SJSA1 (cell line): ENCODE measurements around the gene YES1. TPM values are rescaled to one million over a fixed set of nuclear protein-coding genes. Genes with fewer than 3 reads are reported as not detected.
A peak's percentile ranks its signal among the peaks of the same experiment; 100 is the strongest.

Source experiments
- DNase-seq, 2 experiments: peaks; one replicate each; pipeline ENCODE4 v3.0.0-alpha.2; 2015 to 2020; ENCODE audit warnings: low spot score in 2 of 2, low read depth in 1 of 2
- H3K27ac ChIP-seq: fragments of 250-450 bp; sonication (Bioruptor Pico); 2 replicates; pipeline ENCODE4 v1.5.1; 2020; ENCODE audit warnings: mild to moderate bottlenecking, moderate library complexity
- H3K27me3 ChIP-seq: fragments of 250-450 bp; sonication (Bioruptor Pico); replicated peaks from 2 replicates; pipeline ENCODE4 v1.5.1; 2020; ENCODE audit warnings: mild to moderate bottlenecking, moderate library complexity
- H3K36me3 ChIP-seq: fragments of 250-450 bp; sonication (Bioruptor Pico); 2 replicates; pipeline ENCODE4 v1.5.1; 2020; ENCODE audit warnings: mild to moderate bottlenecking
- H3K4me1 ChIP-seq: fragments of 250-450 bp; sonication (Bioruptor Pico); replicated peaks from 2 replicates; pipeline ENCODE4 v1.6.1; 2021; ENCODE audit warnings: mild to moderate bottlenecking
- H3K4me3 ChIP-seq: fragments of 250-450 bp; sonication (Bioruptor Pico); 2 replicates; pipeline ENCODE4 v1.5.1; 2020; ENCODE audit warnings: mild to moderate bottlenecking
- H3K9me3 ChIP-seq: fragments of 250-450 bp; sonication (Bioruptor Pico); replicated peaks from 2 replicates; pipeline ENCODE4 v1.5.1; 2020; ENCODE audit warnings: mild to moderate bottlenecking
- total RNA-seq: library from RNA; depleted of rRNA; stranded (reverse); fragments of >200 nt; shearing (Covaris generic); gene quantifications from 2 replicates; pipeline ENCODE4 v1.2.3, GENCODE V29; 2014; rRNA removed

Gene YES1
- total RNA-seq, 1 experiment from 2014 or later, result 134 TPM

DNA sequence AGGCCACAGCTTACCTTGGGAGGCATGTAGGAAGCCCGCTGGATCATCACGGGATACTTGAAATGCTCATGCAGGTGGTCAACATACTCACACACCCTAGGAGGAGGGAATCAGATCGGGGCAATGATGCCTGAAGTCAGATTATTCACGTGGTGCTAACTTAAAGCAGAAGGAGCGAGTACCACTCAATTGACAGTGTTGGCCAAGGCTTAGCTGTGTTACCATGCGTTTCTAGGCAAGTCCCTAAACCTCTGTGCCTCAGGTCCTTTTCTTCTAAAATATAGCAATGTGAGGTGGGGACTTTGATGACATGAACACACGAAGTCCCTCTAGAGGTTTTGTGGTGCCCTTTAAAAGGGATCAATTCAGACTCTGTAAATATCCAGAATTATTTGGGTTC lies 136.7 kb downstream of the YES1 start:
- peak in 1 of 2 experiments; percentile 20 for DNase-seq
- H3K4me3 ChIP-seq, result no peak overlapping the region
- H3K27ac ChIP-seq, result no peak overlapping the region
- peaks cover 75% of the 10 kb centered on the region for H3K36me3 ChIP-seq
- H3K9me3 ChIP-seq, result no peaks in the 10 kb centered on the region
- no peaks in the 10 kb centered on the region for H3K4me1 ChIP-seq
- H3K27me3 ChIP-seq, result no peaks in the 10 kb centered on the region

DNA sequence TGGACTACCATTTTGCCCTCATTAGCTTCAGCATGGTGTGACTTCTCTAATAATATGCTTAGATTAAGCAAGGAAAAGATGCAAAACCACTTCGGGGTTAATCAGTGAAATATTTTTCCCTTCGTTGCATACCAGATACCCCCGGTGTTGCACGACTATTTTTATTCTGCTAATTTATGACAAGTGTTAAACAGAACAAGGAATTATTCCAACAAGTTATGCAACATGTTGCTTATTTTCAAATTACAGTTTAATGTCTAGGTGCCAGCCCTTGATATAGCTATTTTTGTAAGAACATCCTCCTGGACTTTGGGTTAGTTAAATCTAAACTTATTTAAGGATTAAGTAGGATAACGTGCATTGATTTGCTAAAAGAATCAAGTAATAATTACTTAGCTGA lies 138.3 kb downstream of the YES1 start:
- Histone ChIP-seq H3K4me1 (no peaks in the 10 kb centered on the region), H3K4me3 (no peak overlapping the region), H3K9me3 (no peaks in the 10 kb centered on the region), H3K27me3 (no peaks in the 10 kb centered on the region), H3K36me3 (peaks cover 91% of the 10 kb centered on the region), H3K27ac (no peak overlapping the region)
- no peak for DNase-seq

GRCh38 chr18:673317-673716 lies 138.7 kb downstream of the YES1 start:
- H3K9me3 ChIP-seq, result no peaks in the 10 kb centered on the region; the same call in 1 of the 2 replicates
- H3K4me3 ChIP-seq, result no peak overlapping the region
- H3K27ac ChIP-seq, result no peak overlapping the region
- peaks cover 93% of the 10 kb centered on the region for H3K36me3 ChIP-seq
- no peak for DNase-seq
- H3K4me1 ChIP-seq, result no peaks in the 10 kb centered on the region
- H3K27me3 ChIP-seq, result no peaks in the 10 kb centered on the region

Other genes with a start within 250 kb of the YES1 start
- not detected in 2 replicates for gene CETN1, start 231.9 kb downstream of the YES1 start, total RNA-seq
- gene CLUL1, start 215.3 kb downstream of the YES1 start, total RNA-seq, result 3.0 and 3.6 TPM in 2 replicates
- gene TYMS, start 154.6 kb downstream of the YES1 start, total RNA-seq, result 113 and 123 TPM in 2 replicates
- gene ENOSF1, start 99.6 kb downstream of the YES1 start, total RNA-seq, result 29.8 and 54.1 TPM in 2 replicates
- not detected in 2 replicates for gene ADCYAP1, start 92.6 kb upstream of the YES1 start, total RNA-seq